ENCODE measurements around the gene SAMD4A.

Gene SAMD4A

GRCh38 chr14:54769951-54770863, 203.3 kb downstream of the SAMD4A start:
- no peak for DNase-seq

GRCh38 chr14:54771411-54772027, 204.6 kb downstream of the SAMD4A start:
- DNase-seq = no peak

- DNase-seq = no peak
These were observed 205.5 kb downstream of the SAMD4A start for GRCh38 chr14:54772451-54772881.

- DNase-seq = peak; percentile 62 to 72
These were observed 206.5 kb downstream of the SAMD4A start for GRCh38 chr14:54773171-54774006.

GRCh38 chr14:54774824-54775223, 207.9 kb downstream of the SAMD4A start:
- no peak for DNase-seq

DNA sequence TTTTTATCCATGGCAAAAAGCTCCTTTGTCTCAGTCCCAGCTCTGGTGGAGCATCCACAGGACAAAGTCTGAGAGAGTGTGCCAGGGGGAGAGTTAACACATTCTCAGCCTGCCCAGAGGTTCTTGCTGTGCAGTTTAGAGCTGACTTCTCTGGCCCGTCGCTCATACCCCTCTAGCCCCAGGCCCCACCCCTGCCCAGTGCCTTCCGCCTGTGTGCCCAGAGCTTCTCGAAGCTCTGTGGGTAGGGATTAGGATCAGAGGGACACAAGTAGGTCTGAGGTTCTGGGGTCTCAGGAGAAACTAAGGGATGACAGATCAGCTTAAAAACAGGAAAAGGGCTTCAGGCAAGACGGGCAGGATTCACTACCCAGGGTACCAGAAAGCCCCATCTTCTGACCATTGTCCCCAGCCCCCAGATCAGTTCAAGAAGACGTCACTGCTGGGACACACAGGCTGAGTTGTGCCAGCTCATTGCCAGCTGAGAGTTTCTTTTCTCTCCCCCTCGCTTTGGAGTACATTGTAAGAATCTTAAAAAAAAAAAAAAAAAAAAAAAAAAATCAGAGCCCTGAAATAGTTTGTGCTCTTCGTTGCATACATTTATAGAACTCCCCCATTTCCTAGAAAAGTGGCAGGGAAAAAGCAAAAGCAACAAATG, 208.7 kb downstream of the SAMD4A start:
- DNase-seq = no peak

DNA sequence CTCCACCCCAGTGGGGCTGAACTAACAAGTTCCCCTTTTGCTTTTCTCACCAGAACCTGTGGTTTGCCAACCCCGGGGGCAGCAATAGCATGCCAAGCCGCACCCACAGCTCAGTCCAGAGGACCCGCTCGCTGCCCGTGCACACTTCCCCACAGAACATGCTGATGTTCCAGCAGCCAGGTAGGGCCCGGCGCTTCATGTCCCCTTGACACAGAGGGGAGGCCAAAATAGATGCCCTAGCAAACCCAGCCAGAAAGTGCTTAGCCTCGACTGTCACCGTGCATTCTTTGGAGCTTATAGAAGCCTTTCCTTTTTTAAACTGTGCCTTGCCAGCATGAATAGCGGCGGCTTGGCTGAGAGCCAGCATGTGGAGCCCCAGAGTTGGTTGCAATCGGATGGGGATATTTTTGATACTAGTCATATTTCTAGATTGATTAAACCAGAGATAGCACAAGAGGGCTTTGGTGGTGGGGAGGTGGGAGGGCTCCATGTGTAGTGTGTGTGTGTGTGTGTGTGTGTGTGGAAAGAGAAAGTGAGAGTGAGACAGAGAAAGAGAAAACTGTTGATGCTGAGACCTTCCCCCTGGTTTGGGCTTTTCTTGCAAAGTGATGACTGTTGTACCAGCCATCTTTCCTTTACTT, 209.6 kb downstream of the SAMD4A start:
- DNase-seq = peak; percentile 25 to 26

DNA sequence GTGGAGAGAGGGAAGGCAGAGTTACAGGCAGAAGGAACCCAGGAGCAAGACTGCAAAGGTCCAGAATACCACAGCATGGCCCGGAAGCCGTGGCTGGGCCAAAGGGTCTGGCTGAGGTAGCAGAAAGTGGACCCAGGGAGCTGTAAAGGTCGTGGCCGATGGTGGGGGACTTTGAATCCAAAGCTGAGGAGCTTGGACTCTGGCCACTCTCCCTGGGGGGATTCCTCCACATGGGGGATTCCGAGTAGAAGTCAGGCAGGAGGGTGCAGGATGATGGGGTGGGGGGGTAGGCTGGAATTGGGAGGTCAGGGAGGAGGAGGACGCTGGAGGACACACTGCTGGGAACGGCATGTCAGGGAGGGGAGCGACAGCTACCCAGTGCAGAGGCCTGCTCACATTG, 210.5 kb downstream of the SAMD4A start:
- no peak for DNase-seq

- DNase-seq = no peak
These were observed 211.9 kb downstream of the SAMD4A start for GRCh38 chr14:54778618-54779345.

DNA sequence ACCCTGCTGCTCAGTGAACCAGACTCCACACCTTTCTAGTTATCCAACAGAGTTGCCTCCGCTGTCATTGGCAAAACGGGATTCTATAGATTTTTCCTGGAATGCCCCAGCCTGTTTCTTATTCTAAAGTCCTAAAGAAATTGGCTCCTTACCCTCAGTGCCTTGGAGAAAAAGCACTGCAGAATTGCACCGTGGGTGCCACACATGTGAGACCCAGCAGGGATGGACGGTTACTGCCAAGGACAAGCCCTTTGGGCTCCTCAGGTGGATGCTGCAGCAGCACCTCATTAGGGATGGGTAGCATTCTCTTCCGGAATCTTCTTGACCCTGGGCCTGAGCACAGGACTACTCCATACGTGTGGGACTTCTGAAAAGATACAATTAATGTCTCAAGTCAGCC, 214.2 kb downstream of the SAMD4A start:
- DNase-seq = no peak

GRCh38 chr14:54781961-54782750, 215.2 kb downstream of the SAMD4A start:
- DNase-seq = no peak

DNA sequence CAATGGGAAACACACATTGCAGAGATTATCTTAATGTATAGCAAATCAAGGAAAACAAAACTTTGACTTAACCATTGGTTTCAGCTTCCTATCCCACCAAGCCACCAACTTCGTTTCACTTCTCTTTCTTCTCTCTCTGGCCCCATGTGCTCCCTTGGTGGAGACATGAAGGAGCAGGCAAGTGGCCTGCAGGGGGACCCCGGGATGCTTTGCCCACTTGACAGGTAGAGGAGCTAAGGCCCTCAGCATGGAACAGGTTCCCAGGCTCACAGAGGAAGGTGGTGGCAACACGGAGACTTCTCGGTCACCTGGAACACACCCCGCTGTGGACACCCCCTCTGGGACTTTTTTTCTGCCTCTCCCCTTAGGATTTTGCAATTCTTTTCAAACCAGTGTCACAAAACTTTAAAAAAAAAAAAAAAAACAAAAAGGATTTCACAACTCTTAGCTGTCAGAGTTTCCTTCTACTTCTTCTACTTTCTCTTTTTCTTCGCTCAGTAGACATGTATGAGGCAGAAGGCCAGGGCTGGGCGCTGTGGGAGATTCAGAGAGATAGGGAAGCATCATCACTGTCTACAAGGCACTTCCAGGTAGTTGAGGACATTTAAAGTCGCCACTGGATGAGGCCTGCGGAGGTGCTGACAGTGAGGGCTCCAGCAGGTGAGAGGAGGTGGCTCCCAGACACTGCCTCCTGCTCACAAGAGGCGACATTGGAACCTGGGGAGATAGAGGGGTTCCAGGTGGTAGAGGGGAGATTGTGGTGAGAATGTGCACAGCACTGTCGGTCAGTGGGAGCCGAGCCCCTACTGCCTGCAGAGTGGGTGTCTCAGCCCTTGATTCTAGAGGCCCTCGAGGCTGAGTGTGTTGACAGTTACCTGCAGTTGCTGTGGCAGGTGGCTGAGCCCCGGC, 216.1 kb downstream of the SAMD4A start:
- no peak for DNase-seq

DNA sequence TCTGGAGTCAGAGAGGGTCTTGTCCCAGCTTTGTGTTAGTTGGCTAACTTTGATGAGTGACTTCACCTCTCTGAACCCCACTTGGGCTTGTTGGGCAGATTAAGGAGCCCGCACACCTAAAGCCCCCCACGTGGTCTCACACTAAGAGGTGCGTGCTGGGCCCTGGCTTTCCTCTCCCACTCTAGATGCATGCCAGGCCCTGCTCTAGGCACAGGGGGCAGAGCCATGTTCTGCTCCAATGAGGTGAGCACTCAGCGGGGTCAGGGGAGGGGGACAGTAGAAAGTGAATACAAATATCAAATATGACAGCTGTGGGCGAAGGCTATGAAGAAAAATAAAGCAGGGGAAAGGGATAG, 216.7 kb downstream of the SAMD4A start:
- no peak for DNase-seq

DNA sequence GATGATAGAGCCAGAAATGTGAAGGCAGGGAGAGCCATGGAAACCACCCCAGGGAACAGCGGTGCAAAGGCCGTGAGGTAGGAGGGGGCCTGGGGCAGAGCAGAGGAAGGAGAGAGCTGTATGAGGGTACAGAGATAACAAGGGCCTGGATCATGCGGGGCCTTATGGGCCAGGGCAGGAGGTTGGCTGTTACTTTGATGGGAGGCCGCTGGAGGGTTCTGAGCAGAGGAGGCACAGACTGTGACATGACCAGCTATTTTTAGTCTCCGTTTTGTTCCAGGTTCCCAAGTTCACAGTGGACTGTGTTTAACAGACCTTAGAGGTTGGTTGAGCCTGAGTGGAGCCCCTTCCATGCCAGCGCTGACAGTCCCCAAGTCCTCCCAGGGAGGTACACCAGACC, 217.1 kb downstream of the SAMD4A start:
- DNase-seq = no peak

DNA sequence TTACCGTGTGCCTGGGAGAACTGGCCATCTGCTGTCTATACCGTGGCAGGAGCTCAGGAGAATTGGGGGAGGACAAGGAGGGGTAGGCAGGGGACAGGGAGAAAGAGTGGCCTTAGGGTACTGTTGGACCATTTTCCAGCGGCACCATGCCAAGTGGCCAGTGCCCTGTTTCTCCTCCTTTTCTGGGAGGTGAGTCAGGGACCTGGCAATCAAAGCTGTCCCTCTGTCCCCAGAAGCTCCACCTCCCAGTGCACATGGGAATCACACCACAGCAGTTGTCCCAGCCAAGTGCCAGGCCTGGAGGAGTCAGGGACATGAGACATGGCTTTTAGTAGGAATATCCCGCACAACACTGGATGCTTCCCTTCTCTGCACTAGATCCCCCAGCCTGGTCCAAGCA, 217.7 kb downstream of the SAMD4A start:
- no peak for DNase-seq

- no peak for DNase-seq
These were observed 218.3 kb downstream of the SAMD4A start for GRCh38 chr14:54785136-54785777.

- DNase-seq = no peak
These were observed 219.1 kb downstream of the SAMD4A start for GRCh38 chr14:54785778-54786770.

DNA sequence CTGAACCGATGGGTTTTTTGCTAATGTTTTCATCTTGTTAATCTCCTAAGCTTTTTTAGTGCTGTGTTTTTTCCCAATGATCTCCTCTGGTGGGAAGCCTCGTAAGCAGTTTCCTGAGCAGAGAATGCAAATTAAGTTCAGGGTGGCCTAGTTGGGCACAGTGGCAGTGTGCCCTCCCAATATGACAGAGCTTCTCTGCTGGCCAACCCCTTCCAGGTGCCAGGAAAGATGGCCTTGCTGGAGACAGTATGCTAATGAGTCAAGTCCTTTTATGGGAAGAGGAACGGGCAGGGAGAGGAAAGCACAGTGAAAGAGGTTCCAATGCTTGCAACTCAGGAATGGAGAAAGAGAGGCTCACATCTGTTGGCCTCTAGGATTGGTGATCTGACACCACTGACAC, 219.9 kb downstream of the SAMD4A start:
- no peak for DNase-seq
